OCI-LY3 (cell line): Measurements from ENCODE around the gene FSCN2.

Experiments used
- H2AFZ ChIP-seq: fragments of 200-600, 300-600 bp; shearing (Covaris generic); 2 replicates; pipeline ENCODE4 v1.6.0; 2014; ENCODE audit warnings: antibody characterized with exemption, low read depth, low read length
- H3K27ac ChIP-seq: fragments of 200-600, 300-600 bp; sonication (generic); 2 replicates; pipeline ENCODE4 v1.5.1; 2014; ENCODE audit warnings: mild to moderate bottlenecking, low read length, moderate library complexity, mixed read lengths
- H3K27me3 ChIP-seq: fragments of 200-600, 300-600 bp; sonication (generic); 2 replicates; pipeline ENCODE4 v1.6.1; 2014; ENCODE audit warnings: low read depth, low read length, mixed read lengths
- H3K36me3 ChIP-seq: fragments of 200-600, 300-600 bp; sonication (generic); replicated peaks from 2 replicates; pipeline ENCODE3; 2014; ENCODE audit warnings: low read depth, low read length, mixed read lengths
- H3K4me1 ChIP-seq: fragments of 300-600, 200-600 bp; sonication (generic); 2 replicates; pipeline ENCODE4 v1.6.1; 2014; ENCODE audit warnings: low read length, mixed read lengths
- H3K4me2 ChIP-seq: fragments of 200-600, 300-600 bp; sonication (generic); 2 replicates; pipeline ENCODE4 v1.6.1; 2014; ENCODE audit warnings: low read length, mixed read lengths
- H3K4me3 ChIP-seq: fragments of 300-600, 200-600 bp; sonication (generic); 2 replicates; pipeline ENCODE4 v1.5.1; 2014; ENCODE audit warnings: antibody characterized with exemption, mild to moderate bottlenecking, low read length, moderate library complexity
- H3K79me2 ChIP-seq: fragments of 300-600, 200-600 bp; shearing (Covaris generic); 2 replicates; pipeline ENCODE4 v1.6.1; 2014; ENCODE audit warnings: mild to moderate bottlenecking, low read length, mixed read lengths
- H3K9ac ChIP-seq: fragments of 300-600, 200-600 bp; shearing (Covaris generic); 2 replicates; pipeline ENCODE4 v1.6.0; 2014; ENCODE audit warnings: mild to moderate bottlenecking, low read length, moderate library complexity
- H3K9me3 ChIP-seq: fragments of 200-600, 300-600 bp; shearing (Covaris generic); 2 replicates; pipeline ENCODE4 v1.6.1; 2014; ENCODE audit warnings: low read length, mixed read lengths; ENCODE audit not compliant: insufficient read depth
- H4K20me1 ChIP-seq: fragments of 200-600, 300-600 bp; sonication (generic); 2 replicates; pipeline ENCODE4 v1.6.1; 2016; ENCODE audit warnings: low read length, mixed read lengths; ENCODE audit not compliant: insufficient read depth
- CTCF ChIP-seq: fragments of 200-600, 300-600 bp; sonication (generic); IDR thresholded peaks from 2 replicates; pipeline ENCODE4 v1.5.1; 2014; ENCODE audit warnings: antibody characterized with exemption, low read length, low read depth
- EZH2phosphoT487 ChIP-seq: fragments of 200-600 bp; shearing (Covaris generic); IDR thresholded peaks from 2 replicates; pipeline ENCODE4 v1.6.1; 2018; ENCODE audit warnings: antibody characterized with exemption, mixed run types, low read depth

Gene FSCN2

DNA sequence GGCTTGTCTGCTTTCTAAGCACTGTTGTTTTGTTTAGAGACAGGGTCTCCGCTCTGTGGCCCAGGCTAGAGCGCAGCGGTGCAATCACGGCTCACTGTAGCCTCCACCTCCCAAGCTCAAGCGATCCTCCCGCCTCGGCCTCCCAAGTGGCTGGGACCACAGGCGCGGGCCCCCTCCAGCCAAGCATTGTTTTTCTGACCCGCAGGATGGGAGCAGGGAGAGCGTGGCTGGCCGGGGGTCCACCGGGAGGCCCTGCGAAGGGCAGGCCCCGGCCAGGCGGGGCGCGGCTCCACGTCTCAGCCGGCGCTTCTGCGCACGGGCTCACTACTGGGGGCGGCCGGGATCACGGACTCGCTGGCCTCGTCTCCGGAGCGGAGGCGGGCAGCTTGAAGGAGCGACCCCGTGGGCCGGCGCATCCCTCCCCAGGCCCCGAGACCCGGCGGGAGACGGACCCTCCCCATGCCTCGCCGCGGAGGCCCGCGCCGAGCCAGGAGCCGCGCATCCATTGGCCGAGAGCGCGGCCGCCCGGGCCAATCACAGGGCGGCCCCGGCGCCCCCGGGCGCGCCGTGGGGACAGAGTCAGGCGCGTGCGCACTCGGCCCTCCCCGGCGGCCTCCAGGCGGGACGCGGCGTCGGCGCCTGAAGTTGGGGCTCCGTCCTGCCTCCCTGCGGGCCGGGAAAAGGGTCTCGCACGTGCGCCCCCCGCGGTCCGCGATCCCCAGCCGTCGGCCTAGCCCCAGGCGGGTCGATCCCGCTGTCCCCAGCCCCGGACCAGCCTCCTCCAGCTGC is 40.5 kb upstream of the FSCN2 start:
- no peaks in the 10 kb centered on the region; the same call in 1 of the 2 replicates for H3K27me3 ChIP-seq
- peak overlapping the region; percentile 21; the same call in 1 of the 2 replicates for H3K27ac ChIP-seq
- H2AFZ ChIP-seq: no peak overlapping the region
- peaks cover 20% of the 10 kb centered on the region for H3K4me1 ChIP-seq
- peak overlapping the region; percentile 76 for H3K9ac ChIP-seq
- H4K20me1 ChIP-seq: no peaks in the 10 kb centered on the region
- TF ChIP-seq EZH2phosphoT487 (no peak), CTCF (no peak)
- H3K4me3 ChIP-seq: peak overlapping the region; percentile 76
- peak overlapping the region; percentile 54 for H3K4me2 ChIP-seq
- H3K9me3 ChIP-seq: no peaks in the 10 kb centered on the region
- no peaks in the 10 kb centered on the region for H3K36me3 ChIP-seq
- H3K79me2 ChIP-seq: no peaks in the 10 kb centered on the region

- Histone ChIP-seq H3K79me2 (no peaks in the 10 kb centered on the region), H3K36me3 (no peaks in the 10 kb centered on the region), H2AFZ (no peak overlapping the region), H3K4me2 (peak overlapping the region; percentile 54), H3K9me3 (no peaks in the 10 kb centered on the region), H4K20me1 (no peaks in the 10 kb centered on the region), H3K4me3 (peak overlapping the region; percentile 76), H3K4me1 (peaks cover 14% of the 10 kb centered on the region), H3K27me3 (no peaks in the 10 kb centered on the region; the same call in 1 of the 2 replicates), H3K27ac (peak overlapping the region; percentile 21; the same call in 1 of the 2 replicates), H3K9ac (peak overlapping the region; percentile 76)
- TF ChIP-seq EZH2phosphoT487 (no peak), CTCF (no peak)
Measured at GRCh38 chr17:81488276-81488860, 39.8 kb upstream of the FSCN2 start.

DNA sequence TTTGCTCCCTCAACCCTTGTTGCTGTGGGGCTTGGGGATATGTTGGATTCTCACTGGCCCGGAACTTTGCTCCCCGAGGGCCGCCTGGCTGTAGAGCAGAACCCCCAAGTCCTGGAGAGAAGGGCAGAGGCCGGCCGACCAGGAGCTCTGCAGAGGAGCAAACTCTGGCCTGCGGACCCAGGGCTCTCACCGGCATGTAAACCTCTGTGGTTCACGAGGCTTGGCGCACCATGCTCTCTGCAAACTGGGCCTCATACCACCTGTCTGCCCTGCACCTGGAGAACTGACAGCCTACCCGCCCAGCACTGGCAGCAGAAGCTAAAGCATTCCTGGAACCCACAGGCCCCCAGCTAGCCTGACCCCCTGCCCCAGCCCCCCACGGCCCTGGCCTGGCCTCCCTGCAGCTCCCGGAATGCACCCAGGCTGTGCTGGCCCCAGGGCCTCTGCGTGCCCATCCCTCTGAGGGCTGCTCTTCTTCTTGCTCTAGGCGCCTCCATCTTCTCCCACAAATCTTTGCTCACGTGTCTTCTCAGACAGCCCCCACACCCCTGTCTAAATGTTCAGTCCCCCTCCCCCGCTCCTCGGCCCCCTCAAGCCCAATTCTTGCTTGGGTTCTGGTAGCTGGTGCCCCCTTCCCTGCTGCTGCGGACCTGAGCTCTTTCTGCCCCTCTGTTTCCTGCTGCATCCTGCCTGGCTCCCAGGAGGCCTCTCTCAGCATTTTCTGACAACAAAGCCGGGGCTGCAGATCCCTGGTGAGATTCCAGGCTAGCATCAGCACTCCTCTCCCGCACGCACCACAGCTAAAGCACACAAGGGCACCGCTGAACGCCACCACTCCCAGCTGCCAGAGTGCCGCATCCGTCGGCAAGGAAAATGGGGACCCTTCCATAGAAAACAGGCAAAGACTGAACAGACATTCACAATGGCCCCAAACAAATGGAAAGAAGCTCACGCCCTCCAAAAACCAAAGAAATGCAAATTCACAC is 38.9 kb upstream of the FSCN2 start:
- no peaks in the 10 kb centered on the region for H4K20me1 ChIP-seq
- no peaks in the 10 kb centered on the region; the same call in 1 of the 2 replicates for H3K27me3 ChIP-seq
- H3K4me3 ChIP-seq: no peak overlapping the region
- no peak overlapping the region for H3K4me2 ChIP-seq
- no peaks in the 10 kb centered on the region for H3K36me3 ChIP-seq
- H3K9ac ChIP-seq: no peak overlapping the region
- no peak overlapping the region for H2AFZ ChIP-seq
- TF ChIP-seq EZH2phosphoT487 (no peak), CTCF (no peak)
- H3K9me3 ChIP-seq: no peaks in the 10 kb centered on the region
- H3K27ac ChIP-seq: no peak overlapping the region
- H3K4me1 ChIP-seq: peaks cover 9% of the 10 kb centered on the region; the same call in 1 of the 2 replicates
- H3K79me2 ChIP-seq: no peaks in the 10 kb centered on the region
